ENCODE measurements around the gene CPT2. TPM values are rescaled to one million over a fixed set of nuclear protein-coding genes. Genes with fewer than 3 reads are reported as not detected.

CPT2 gene
- total RNA-seq, 4 donors from 2014 or later, result 20.0 to 37.3 (median 27.1) TPM

DNA sequence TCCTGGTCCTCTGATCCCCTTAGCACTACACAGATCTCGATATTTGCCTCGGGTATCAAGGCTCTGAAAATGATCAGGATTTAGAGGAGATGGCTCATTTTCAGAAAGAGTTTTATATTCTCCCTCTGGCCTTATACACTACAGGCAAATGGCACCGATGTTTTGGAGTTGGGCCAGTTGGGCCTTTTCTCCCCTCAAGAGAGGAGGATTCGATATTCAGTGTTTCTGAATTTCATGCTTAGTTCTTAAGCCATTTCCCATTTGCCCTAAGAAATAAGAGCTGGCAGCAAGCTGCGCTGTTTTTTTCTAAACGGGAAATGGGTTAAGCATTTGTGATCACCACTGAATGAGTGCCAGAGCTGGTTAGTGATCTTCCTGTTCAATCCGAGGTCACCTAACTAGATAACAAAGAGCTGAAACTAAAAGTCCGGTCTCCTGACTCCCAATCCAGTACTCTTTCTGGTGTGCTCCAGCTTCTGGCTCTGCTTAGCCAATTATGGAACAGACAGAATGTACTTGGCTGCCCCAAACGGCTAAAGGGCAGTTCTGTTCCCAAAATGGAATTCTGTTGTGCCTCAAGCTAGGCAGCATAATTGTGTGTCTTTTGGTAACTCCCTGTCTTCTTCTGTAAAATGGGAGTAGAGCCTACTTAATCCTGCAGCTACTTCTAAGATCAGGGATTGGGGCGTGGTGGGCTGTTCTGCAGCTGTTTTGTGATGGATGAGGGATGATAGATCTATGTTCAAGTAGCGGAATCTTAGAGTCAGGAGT is 1.2 kb upstream of the CPT2 start:
- peak overlapping the region in 3 of 4 donors; percentile 68 to 95 (median 76) for H3K4me3 ChIP-seq
- H3K27me3 ChIP-seq, result no peaks in the 10 kb centered on the region
- WGBS, 2 donors, result 69 to 73% methylated on average over 9 to 10 of the region's 11 CpGs
- H3K36me3 ChIP-seq, result peaks cover 0 to under 1% (median 0%) of the 10 kb centered on the region in 3 donors
- intact Hi-C loops (cut with DNase I), result no loop called here
- no peak for TF ChIP-seq POLR2A (IDR thresholded peaks at IDR 0.05)
- TF ChIP-seq, protein P1, sequence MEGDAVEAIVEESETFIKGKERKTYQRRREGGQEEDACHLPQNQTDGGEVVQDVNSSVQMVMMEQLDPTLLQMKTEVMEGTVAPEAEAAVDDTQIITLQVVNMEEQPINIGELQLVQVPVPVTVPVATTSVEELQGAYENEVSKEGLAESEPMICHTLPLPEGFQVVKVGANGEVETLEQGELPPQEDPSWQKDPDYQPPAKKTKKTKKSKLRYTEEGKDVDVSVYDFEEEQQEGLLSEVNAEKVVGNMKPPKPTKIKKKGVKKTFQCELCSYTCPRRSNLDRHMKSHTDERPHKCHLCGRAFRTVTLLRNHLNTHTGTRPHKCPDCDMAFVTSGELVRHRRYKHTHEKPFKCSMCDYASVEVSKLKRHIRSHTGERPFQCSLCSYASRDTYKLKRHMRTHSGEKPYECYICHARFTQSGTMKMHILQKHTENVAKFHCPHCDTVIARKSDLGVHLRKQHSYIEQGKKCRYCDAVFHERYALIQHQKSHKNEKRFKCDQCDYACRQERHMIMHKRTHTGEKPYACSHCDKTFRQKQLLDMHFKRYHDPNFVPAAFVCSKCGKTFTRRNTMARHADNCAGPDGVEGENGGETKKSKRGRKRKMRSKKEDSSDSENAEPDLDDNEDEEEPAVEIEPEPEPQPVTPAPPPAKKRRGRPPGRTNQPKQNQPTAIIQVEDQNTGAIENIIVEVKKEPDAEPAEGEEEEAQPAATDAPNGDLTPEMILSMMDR (IDR thresholded peaks at IDR 0.05), result no peak
- peaks cover 23 to 57% (median 24%) of the 10 kb centered on the region in 3 donors for H3K4me1 ChIP-seq
- no peak for DNase-seq
- no peaks in the 10 kb centered on the region for H3K9me3 ChIP-seq
- peak overlapping the region; percentile 88 to 99 (median 97) for H3K27ac ChIP-seq

DNA sequence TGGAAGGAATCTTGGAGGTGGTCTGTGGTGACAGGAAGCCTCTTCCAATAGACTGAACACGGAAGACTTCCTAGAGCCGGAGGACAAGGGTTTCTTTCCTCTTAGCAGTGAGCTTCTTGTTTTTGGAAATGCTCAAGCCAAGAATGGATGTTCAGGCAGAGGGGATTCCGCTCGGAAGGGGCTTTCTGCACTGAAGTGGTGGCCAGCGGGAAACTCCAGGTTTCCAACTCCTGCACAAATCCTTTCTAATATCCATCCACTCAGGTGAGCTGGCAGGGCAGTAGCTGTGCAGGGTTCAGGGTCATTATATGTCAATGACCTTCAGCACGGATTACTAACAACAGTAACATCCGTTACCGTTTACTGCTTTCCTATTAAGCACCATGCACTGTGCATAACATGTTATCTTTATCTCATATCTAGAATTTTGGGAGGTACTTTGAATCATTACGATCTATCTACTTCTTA is 573 bp upstream of the CPT2 start:
- Histone ChIP-seq H3K27me3 (no peaks in the 10 kb centered on the region), H3K4me3 (peak overlapping the region; percentile 68 to 95 (median 83)), H3K36me3 (peaks cover 0 to 7% (median 0%) of the 10 kb centered on the region in 3 donors), H3K9me3 (no peaks in the 10 kb centered on the region), H3K4me1 (peaks cover 23 to 63% (median 24%) of the 10 kb centered on the region in 3 donors), H3K27ac (peak overlapping the region; percentile 88 to 99 (median 97))
- WGBS, 2 donors, result 38 to 42% methylated on average over 9 of the region's 9 CpGs
- TF ChIP-seq, protein P1 (IDR thresholded peaks at IDR 0.05), result no peak
- TF ChIP-seq POLR2A (IDR thresholded peaks at IDR 0.05), result no peak
- no peak for DNase-seq
- intact Hi-C loops (cut with DNase I), result no loop called here

DNA sequence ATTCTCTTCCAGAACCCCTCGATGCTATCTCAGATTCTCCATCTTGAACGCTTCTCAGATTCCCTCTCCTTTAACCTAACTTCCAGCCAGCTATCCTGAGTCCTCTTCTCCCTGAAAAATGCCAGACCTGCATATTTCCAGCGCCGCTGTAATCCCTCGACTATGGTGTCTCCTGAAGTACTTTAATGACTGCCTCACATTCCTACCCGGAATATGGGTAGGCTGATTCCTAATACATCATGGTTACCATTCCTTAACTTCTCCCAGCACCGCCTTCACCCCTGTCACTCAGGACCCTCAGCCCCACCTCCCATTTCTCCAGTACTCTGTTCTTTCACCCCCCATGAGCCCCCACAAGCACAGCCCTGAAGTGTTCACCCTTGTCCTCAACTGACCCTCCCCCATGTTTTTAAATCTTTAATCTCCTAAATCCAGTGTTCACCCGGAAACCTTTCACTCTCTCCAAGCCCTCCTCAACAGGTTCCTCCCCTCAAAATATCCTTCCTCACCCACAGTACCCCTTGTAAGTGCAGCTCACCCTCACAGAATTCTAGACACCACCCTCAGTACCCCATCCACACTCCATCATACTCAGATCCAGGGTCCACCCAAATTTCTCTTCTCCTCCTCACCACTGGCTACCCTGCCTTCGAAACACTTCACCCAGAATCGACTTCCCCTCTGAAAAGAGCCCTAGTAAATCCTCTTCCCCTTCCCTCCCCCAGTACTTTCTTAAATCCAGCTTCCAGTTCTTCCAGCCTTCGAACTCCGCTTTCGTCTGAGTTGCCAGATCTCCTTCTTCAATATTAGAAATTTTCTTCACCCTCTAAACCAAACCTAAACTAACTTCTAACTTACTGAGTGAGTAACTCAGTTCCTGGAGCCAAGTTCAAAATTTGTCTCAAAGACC is 922 bp downstream of the CPT2 start:
- intact Hi-C loops (cut with DNase I), result no loop called here
- H3K27ac ChIP-seq, result peak overlapping the region; percentile 88 to 99 (median 97)
- WGBS, 2 donors, result 23 to 28% methylated on average over 13 of the region's 13 CpGs
- H3K9me3 ChIP-seq, result no peaks in the 10 kb centered on the region
- peaks cover 23 to 68% (median 26%) of the 10 kb centered on the region in 3 donors for H3K4me1 ChIP-seq
- TF ChIP-seq POLR2A (IDR thresholded peaks at IDR 0.05), result no peak
- TF ChIP-seq, protein P1 (IDR thresholded peaks at IDR 0.05), result no peak
- H3K4me3 ChIP-seq, result peak overlapping the region; percentile 68 to 95 (median 83)
- H3K36me3 ChIP-seq, result peaks cover 0 to 22% (median 2%) of the 10 kb centered on the region in 3 donors
- no peak for DNase-seq
- no peaks in the 10 kb centered on the region for H3K27me3 ChIP-seq

DNA sequence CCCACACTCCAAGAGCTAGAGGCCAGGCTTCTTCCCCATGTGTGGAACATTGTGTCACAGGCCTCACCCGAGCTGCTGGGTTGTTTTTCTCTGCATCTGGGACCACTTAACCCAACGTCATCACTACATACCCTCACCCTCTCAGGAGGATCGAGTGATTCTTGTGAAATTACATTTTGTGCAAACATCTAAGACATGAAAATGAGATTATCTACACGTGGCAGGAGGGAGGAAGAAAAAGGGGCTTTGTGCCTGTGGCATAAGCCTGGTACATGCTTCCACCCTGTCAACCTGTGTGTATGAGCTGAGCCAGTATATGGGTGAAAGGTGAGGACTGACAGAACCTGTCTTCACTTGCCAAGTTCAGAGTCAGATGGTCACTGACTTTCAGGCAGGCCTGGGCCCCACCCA is 1.6 kb downstream of the CPT2 start:
- H3K4me1 ChIP-seq, result peaks cover 23 to 68% (median 26%) of the 10 kb centered on the region in 3 donors
- no peaks in the 10 kb centered on the region for H3K9me3 ChIP-seq
- peak overlapping the region; percentile 88 to 99 (median 97) for H3K27ac ChIP-seq
- 16 to 22% methylated on average over 4 of the region's 4 CpGs for WGBS, 2 donors
- TF ChIP-seq, protein P1 (IDR thresholded peaks at IDR 0.05), result no peak
- peak in 1 of 4 donors; percentile 36 for TF ChIP-seq POLR2A (IDR thresholded peaks at IDR 0.05)
- intact Hi-C loops (cut with DNase I), result no loop called here
- DNase-seq, result no peak
- H3K36me3 ChIP-seq, result peaks cover 0 to 29% (median 9%) of the 10 kb centered on the region in 3 donors
- H3K27me3 ChIP-seq, result no peaks in the 10 kb centered on the region
- H3K4me3 ChIP-seq, result peak overlapping the region in 3 of 4 donors; percentile 68 to 95 (median 76)

All from esophagus squamous epithelium (tissue), 5 donors.